Inferior parietal cortex (tissue), 1 donor: Measurements from ENCODE around the gene PRR5.
A peak's percentile ranks its signal among the peaks of the same experiment; 100 is the strongest.

ENCODE experiments used
- DNase-seq: peaks from one replicate; pipeline ENCODE4 v3.0.0-alpha.2; 2016; ENCODE audit errors: extremely low spot score

Gene PRR5

GRCh38 chr22:44755956-44756361 is 54.0 kb downstream of the PRR5 start:
- DNase-seq = no peak

- DNase-seq = peak; percentile 32
These were observed 56.5 kb downstream of the PRR5 start for GRCh38 chr22:44758344-44758973.

- DNase-seq = no peak
These were observed 57.0 kb downstream of the PRR5 start for GRCh38 chr22:44759001-44759400.

GRCh38 chr22:44759430-44760310 is 57.7 kb downstream of the PRR5 start:
- DNase-seq = no peak

GRCh38 chr22:44760476-44760875 is 58.5 kb downstream of the PRR5 start:
- DNase-seq = no peak

GRCh38 chr22:44761025-44761424 is 59.0 kb downstream of the PRR5 start:
- DNase-seq = no peak

GRCh38 chr22:44764373-44764772 is 62.4 kb downstream of the PRR5 start:
- DNase-seq = no peak

GRCh38 chr22:44764974-44765373 is 63.0 kb downstream of the PRR5 start:
- DNase-seq = no peak

GRCh38 chr22:44765571-44766285 is 63.7 kb downstream of the PRR5 start:
- DNase-seq = no peak

GRCh38 chr22:44773082-44773481 is 71.1 kb downstream of the PRR5 start:
- DNase-seq = no peak

- no peak for DNase-seq
These were observed 73.9 kb downstream of the PRR5 start for GRCh38 chr22:44775862-44776261.

GRCh38 chr22:44776605-44777363 is 74.8 kb downstream of the PRR5 start:
- no peak for DNase-seq

- no peak for DNase-seq
These were observed 75.4 kb downstream of the PRR5 start for GRCh38 chr22:44777364-44777755.

- no peak for DNase-seq
These were observed 79.0 kb downstream of the PRR5 start for GRCh38 chr22:44780876-44781449.

GRCh38 chr22:44782363-44782963 is 80.5 kb downstream of the PRR5 start:
- no peak for DNase-seq

- no peak for DNase-seq
These were observed 81.1 kb downstream of the PRR5 start for GRCh38 chr22:44783091-44783490.

GRCh38 chr22:44783581-44783980 is 81.6 kb downstream of the PRR5 start:
- no peak for DNase-seq

GRCh38 chr22:44786136-44786535 is 84.1 kb downstream of the PRR5 start:
- DNase-seq = no peak

- DNase-seq = no peak
These were observed 84.6 kb downstream of the PRR5 start for GRCh38 chr22:44786610-44787009.
